Measurements from ENCODE around the gene RFT1.

- peak; percentile 32 for TF ChIP-seq CTCF (IDR thresholded peaks at IDR 0.05; ENCODE audit: low read depth, low read length)
- no peak for TF ChIP-seq EZH2phosphoT487 (IDR thresholded peaks at IDR 0.05; ENCODE audit: low read depth)
Observed at GRCh38 chr3:53046171-53047170, 83.8 kb downstream of the RFT1 start.

Measured in OCI-LY3 (cell line).